IPS DF 4.7 (cell line): ENCODE data around the gene OR3A2.
"Not testable (repeated sequence)": the region's sequence is repeated elsewhere in the genome, so short reads cannot be mapped to it uniquely, and the experiment has no call there.

Experiments
- DNase-seq: peaks from one replicate; pipeline ENCODE4 v3.0.0-alpha.2; 2013; ENCODE audit warnings: low spot score; ENCODE audit errors: extremely low read depth

OR3A2 gene

DNA sequence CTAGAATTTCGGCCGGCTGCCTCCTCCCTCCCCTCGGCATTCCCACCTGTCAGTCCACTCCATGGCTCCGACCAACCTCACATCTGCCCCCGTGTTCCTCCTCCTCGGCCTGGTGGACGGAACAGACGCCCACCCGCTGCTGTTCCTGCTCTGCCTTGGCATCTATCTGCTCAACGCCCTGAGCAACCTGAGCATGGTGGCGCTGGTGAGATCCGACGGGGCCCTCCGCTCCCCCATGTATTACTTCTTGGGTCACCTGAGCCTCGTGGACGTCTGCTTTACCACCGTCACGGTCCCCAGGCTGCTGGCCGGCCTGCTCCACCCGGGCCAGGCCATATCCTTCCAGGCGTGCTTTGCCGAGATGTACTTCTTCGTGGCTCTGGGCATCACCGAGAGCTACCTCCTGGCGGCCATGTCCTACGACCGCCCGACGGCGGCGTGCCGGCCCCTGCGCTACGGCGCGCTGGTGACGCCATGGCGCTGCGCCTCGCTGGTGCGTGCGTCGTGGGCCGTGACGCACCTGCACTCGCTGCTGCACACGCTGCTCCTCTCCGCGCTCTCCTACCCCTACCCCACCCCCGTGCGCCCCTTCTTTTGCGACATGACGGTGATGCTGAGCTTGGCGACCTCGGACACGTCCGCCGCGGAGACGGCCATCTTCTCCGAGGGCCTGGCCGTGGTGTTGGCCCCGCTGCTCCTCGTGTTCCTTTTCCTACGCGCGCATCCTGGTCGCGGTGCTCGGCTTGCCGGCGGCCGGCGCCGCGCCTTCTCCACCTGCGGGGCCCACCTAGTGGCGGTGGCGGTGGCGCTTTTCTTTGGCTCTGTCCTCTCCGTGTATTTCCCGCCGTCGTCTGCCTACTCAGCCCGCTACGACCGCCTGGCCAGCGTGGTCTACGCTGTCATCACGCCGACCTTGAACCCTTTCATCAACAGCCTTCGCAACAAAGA, at the start of gene OR3A2:
Gene OR3A2, minus strand, starts transcription at position 440 of the 948 bp plus-strand sequence.
- no peak for DNase-seq

DNA sequence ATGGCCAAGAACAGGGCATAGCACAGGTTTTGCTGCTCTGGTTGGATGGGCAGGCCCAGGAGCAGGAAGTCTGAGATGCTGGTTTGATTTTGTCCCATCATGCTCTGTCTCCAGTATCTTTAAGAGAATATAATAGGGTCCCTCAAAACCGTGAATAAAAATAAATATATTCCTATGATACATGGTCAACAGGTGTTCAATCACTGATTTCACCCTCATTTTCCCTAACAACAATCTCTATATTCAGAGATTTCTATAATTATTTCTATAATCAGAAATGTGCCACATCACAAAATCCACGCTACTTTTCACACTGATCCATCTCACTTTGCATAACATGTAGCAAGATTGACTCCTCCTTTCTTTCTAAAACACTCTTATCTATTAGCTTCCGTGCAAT, 47.6 kb upstream of the OR3A2 start, which contains the start of gene OR1E2:
Gene OR1E2, minus strand, starts transcription at position 101 of the 400 bp plus-strand sequence. Its CDS starts 0 bp downstream, at position 101.
- no peak for DNase-seq

DNA sequence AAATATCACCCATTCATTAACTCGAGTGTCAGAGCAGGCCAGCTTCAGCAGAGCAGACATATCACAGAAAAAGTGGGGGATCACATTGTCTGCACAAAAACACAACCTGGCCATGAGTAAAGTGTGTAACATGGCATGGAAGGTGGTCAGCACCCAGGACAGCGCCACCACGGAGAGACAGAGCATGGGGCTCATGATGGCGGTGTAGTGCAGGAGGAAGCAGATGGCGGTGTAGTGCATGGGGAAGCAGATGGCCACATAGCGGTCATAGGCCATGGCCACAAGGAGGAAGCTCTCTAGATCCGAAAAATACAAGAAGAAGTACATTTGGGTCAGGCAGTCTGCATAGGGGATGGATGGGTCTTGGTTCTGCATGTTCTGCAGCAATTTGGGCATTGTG, 47.1 kb upstream of the OR3A2 start:
- peak; percentile 2 for DNase-seq

DNA sequence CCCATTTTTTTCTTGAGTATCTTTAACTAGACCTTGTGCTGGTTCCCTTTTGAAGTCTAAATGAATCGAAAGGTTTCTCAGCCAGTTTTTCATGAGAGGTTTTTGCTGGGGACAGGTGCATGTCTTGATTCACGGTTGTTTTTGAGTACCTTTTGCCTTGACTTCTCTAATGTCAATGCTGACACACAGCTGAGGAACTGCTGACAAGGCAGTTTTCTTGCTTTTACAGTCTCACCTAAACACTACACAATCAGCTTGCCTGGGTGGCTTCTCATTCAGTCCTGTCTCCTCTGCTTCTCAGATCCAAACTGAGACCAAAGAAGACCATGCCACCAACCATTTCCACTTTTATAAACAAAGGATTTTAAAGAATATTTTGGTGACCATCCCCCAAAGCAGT, 32.1 kb upstream of the OR3A2 start:
- no peak for DNase-seq

DNA sequence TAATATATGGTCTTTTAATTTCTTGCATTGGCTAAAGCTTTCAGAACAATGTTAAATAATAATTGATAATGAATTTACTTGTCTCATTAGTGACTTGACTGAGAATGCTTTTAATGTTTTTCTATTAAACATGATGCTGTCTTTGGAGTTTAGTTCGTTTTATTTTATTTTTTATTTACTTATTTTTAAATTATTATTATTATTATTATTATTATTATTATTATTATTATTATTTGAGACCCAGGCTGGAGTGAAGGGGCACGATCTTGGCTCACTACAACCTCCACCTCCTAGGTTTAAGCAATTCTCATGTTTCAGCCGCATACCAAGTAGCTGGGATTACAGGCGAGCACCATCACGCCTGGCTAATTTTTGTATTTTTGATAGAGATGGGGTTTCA, 29.5 kb upstream of the OR3A2 start:
- DNase-seq, result no peak

DNA sequence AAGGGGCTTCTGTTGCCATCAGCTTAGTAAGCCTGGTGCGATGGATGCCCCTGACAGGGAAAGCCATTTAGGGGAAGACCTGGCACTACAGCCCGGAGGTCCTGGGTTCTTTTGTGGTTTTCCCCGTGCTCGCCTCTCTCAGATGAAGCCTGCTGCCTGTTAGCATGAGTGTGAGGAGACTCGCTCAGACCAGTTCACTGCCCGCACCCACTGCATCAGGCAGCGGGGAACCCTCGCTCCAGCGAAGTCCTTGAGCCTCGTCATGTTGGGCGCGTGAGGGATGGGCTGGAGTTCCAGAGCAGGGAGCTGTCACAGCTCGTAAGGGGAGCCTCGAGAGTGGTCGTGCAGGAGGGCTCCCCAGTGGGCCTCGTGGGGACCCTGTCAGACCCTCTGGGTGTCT, 26.1 kb upstream of the OR3A2 start:
- not testable (repeated sequence) for DNase-seq

DNA sequence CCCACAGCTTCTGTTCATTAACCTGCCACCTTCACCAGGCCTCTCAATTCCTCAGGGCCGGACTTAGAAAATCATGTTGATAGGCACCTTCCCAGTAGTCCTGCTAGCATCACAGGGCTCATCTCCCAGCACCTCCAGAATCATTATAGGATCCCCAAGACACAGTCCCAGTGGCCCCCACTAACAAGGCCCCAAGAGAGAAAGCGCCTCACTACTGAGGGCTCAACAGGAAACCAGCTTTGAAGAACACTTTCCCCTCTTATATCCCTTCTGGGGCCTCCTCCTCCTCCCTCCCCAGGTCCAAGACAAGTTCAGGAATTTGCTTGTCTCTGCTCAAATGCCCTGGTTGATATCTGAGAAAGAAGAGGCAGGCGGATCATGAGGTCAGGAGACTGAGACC, 25.0 kb upstream of the OR3A2 start, which contains the start of gene OR3A3:
Gene OR3A3, plus strand, starts transcription at position 301 of the 400 bp plus-strand sequence.
- DNase-seq, result no peak

DNA sequence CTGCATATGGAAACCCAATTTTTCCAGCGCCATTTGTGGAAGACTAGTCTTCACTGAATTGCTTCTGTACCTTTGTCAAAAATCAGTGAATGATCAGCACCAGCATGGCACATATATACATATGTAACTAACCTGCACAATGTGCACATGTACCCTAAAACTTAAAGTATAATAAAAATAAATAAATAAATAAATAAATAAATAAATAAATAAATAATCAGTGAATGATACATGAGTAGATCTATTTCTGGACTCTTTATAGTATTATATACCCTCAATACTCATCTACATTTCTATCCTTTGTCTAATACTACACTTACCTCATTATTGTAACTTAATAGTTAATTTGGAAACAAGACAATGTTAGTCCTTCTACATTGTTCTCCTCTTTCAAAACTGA, 17.7 kb upstream of the OR3A2 start:
- not testable (repeated sequence) for DNase-seq

DNA sequence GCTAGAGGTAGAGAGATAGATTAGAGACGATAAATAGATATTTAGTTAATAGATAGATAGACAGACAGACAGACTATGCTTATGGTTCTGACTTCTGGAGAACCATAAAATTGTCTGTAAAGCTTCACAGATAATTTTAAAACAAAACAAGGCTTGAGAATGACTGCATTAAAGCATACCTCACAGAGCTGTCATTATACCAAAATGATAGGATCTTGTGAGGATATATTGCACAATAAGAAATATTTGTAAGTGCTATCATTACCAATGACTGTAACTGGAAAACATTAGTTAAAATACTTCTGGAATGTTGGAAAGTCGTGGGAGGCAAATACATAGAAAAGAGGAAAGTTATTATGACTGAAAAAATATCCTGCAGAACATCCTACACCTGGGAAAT, 15.7 kb upstream of the OR3A2 start:
- DNase-seq, result no peak

DNA sequence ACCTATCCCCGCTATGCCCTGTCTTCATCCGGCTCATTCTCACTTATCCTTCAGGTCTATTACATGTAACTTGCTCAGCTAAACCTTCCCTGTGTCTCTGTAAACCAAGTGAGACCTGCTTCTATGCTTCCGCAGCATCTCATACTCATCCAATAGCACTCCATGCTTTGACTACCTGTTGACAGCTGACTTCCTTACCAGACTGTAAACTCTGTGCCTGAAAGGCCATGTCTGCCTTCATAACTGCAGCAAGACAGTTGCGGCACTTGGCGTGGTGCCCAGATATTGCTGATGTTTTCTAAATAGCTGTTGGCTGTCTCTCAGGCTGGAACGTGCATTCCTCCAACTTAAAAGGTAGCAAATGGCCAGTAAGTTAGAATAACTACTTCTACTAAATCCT, 13.9 kb upstream of the OR3A2 start:
- DNase-seq, result no peak

DNA sequence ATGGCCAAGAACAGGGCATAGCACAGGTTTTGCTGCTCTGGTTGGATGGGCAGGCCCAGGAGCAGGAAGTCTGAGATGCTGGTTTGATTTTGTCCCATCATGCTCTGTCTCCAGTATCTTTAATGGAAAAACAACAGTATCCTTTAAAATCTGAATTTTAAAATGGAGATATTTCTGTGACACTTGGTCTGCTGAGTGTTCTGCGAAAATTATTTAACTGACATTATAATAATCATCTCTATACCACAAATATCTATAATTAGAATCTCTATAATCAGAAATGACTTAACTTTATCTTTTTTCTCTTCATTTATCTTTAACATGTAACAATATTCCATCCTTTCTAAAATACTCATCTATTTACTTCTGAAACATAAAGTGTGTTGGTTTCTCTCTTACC, 12.2 kb upstream of the OR3A2 start, which contains the start of gene OR1E1:
Gene OR1E1, minus strand, starts transcription at position 101 of the 400 bp plus-strand sequence. Its CDS starts 0 bp downstream, at position 101.
- no peak for DNase-seq

DNA sequence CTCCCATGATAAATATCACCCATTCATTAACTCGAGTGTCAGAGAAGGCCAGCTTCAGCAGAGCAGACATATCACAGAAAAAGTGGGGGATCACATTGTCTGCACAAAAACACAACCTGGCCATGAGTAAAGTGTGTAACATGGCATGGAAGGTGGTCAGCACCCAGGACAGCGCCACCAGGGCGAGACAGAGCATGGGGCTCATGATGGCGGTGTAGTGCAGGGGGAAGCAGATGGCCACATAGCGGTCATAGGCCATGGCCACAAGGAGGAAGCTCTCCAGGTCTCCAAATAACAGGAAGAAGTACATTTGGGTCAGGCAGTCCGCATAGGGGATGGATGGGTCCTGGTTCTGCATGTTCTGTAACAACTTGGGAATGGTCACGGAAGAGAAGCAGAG, 11.7 kb upstream of the OR3A2 start:
- DNase-seq, result not testable (repeated sequence)

DNA sequence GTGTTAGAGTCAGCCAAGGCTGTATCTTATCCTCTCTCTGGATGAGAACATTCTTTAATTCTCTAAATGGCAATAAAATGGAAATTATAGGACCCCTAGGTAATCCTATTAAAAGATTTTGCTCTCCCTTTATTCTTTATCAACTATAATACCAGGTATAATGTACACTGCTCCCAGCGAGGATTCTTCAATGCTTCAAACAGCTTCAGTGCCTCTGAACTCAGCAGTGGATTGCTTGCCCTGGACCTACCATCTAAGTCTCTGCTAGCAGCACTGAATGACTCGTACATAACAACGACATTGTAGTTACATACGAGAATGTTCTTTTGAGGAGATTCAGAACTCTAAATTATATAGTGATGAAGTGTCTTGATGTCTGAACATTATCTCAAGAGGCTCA, 3.7 kb upstream of the OR3A2 start:
- no peak for DNase-seq

DNA sequence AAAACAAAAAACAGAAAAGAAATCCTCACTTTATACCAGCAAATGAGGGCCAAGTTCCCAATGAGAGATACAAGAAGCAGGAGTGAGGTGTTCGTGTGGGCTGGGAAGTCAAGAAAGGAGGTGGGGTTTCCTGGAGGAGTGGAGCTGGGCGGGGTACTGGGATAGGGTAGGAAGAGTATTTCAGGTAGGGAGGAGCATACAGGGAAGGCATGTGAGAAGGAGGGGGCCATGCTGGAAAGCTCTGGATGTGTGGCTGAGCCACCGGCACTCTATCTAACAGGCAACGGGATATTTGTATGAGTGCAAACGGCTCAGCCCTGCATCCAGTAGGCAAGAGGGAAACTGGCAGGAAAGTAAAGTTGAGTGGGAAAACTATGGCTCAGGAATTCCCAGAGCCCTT, 4.2 kb downstream of the OR3A2 start:
- no peak for DNase-seq

DNA sequence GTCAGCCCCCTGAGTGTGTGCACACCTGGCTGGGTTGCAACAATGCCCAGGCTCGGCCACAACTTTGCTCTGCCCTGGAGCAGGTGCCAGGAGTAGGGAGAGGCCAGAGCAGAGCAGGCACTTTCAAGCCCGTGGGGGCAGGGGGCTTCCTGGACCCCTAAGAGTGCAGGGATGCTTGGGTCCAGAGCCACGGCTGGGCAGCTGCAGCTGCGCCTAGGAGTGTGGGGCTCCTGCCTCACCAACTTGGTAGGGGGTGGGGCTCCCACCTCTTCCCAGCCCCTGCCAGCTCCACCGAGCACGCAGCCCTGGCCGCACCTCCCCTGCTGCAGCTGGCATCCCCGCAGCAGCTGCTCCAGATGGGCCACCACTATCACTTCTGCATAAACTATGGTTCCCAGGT, 7.8 kb downstream of the OR3A2 start:
- DNase-seq, result no peak

DNA sequence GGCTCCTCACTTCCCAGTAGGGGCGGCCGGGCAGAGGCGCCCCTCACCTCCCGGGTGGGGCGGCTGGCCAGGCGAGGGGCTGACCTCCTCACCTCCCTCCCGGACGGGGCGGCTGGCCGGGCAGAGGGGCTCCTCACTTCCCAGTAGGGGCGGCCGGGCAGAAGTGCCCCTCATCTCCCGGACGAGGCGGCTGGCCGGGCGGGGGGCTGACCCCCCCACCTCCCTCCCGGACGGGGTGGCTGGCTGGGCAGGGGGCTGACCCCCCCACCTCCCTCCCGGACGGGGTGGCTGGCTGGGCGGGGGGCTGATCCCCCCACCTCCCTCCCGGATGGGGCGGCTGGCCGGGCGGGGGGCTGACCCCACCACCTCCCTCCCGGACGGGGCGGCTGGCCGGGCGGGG, 14.9 kb downstream of the OR3A2 start:
- DNase-seq, result not testable (repeated sequence)

DNA sequence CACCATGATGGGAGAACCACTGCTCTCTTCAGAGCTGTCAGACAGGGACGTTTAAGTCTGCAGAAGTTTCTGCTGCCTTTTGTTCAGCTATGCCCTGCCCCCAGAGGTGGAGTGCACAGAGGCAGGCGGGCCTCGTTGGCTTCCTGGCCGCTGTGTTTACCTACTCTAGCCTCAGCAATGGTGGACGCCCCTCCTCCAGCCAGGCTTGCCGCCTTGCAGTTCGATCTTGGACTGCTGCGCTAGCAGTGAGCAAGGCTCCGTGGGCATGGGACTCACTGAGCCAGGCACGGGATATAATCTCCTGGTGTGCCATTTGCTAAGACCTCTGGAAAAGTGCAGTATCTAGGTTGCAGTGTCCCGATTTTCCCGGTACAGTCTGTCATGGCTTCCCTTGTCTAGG, 43.3 kb downstream of the OR3A2 start:
- not testable (repeated sequence) for DNase-seq

DNA sequence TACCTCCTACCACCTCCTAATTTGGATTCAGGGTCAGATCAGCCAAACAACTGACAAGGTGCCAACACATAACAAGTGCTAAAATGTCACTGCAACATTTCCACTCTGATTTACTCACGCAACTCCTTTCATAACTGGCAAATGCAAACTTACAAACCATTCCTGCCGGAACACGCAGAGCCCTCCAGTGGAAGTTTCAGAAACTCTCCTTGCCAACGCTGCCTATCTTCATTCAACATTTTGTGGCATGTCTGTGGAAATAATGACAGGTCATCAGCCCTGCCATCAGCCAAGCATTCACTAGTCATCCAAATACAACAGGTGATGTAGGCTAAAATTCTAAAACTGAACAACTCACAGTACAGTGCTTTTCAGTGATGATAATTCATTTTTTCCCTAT, 50.2 kb downstream of the OR3A2 start:
- DNase-seq, result no peak

DNA sequence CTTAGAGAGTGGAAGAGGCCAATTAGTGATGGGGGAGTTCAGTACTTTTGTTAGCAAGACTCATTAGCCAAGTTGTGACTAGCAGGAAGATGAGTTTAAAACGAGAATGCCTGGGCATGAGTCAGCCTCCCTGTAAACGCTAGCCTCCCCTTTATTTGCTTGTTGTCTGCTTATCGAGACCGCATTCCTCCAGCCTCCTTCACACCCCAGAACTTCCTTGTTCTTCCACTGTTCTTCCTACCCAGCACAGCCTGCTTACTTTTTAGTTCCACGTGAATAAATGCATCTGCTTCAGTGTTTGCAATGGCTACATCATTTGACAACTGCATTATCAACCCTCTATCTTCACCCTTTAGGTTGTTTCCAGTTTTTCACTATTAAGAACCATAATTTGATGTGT, 67.8 kb downstream of the OR3A2 start:
- DNase-seq, result no peak

DNA sequence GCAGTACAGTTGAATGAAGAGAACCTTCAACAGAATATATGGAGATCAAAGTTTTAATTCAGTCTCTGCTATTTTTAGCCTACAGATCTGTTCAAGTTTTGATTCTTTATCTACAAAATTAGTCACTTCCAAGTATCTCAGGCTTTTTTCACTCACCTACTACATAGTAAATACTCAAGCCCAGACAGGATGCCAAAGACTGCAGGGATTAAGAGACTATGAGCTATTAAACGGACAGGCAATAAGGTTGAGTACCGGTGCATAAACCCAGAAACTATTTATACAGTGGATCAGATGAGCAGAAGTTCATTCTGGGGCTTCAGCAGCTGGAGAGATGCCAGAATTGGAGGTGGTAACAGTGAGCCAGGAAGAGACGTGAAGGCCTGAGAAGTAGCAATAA, 69.3 kb downstream of the OR3A2 start:
- no peak for DNase-seq

DNA sequence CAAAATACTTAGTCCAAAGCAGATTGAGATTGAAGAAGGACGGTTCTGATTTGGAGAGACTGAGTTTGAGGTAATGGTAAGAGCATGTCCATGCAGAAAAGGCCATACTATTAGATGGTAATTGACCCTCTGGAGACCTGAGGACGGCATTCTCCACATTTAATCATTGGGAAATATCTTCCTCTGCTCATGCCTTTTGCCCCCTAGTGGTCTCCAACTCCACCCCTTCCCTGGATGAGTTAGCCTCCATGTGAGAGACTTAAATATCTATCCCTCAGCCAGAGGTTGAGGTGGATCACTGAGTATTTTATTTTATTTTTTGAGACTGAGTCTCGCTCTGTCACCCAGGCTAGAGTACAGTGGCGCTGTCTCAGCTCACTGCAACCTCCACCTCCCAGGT, 77.5 kb downstream of the OR3A2 start:
- DNase-seq, result no peak

DNA sequence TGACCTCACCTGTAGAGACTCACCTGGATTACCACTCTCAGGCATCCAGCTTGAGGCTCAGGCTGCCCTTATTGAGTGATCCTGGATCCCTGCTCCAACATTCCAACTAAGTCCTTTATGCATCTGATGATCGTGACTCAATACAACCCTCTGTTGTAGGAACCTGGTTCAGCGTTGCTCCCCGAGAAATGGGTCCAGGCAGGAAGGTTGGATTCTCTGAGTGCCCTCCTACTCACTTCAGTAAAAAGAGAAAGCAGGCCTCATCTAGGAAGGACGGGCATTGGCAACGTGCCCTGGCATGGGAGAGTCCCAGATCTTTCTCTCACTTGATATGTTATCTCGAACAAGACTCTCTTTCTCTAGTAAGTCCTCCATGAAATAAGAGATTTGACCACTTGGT, 87.8 kb downstream of the OR3A2 start, which contains the start of gene OR3A1:
Gene OR3A1, minus strand, starts transcription at position 101 of the 400 bp plus-strand sequence. CDS start 5,778 bp downstream, outside the sequence.
- no peak for DNase-seq

DNA sequence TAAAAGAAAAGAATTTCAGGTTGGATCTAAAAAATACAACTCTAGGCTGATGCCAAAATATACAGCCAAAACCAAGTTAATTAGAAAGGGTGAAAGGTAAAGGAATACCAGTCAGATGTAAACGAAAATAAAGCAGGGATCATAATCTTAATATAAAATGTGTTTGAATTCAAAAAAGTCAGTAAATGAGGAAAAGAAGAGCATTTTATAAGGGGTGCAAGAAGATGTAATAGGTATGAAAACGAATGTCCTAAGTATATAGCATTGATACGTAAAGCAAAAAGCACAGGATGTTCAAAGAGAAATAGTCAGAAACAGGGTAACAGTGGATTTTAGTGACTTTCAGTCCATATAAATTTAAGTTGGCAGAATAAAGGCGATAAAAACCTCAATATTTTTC, 90.5 kb downstream of the OR3A2 start:
- DNase-seq, result no peak
